IPS-20b (cell line): Measurements from ENCODE around the gene RAC3.

ENCODE experiments used
- H3K27ac ChIP-seq: one replicate; pipeline ENCODE4 v1.5.1; 2013; ENCODE audit warnings: low read length
- H3K27me3 ChIP-seq: 2 replicates; pipeline ENCODE4 v1.6.1; 2013; ENCODE audit warnings: mild to moderate bottlenecking, low read length, inconsistent platforms; ENCODE audit not compliant: insufficient read depth
- H3K36me3 ChIP-seq: 2 replicates; pipeline ENCODE4 v1.6.1; 2013; ENCODE audit warnings: low read depth, mild to moderate bottlenecking, inconsistent platforms, low read length, moderate library complexity; ENCODE audit not compliant: insufficient read depth
- H3K4me1 ChIP-seq: 2 replicates; pipeline ENCODE4 v1.6.1; 2013; ENCODE audit warnings: mild to moderate bottlenecking, control low read depth, inconsistent platforms, low read length, moderate library complexity; ENCODE audit not compliant: insufficient read depth
- H3K4me3 ChIP-seq: 2 replicates; pipeline ENCODE4 v1.5.1; 2013; ENCODE audit warnings: mild to moderate bottlenecking, low read length, inconsistent platforms
- H3K9ac ChIP-seq: 2 replicates; pipeline ENCODE4 v1.6.1; 2013; ENCODE audit warnings: low read depth, mild to moderate bottlenecking, inconsistent platforms, low read length, moderate library complexity
- H3K9me3 ChIP-seq: 2 replicates; pipeline ENCODE4 v1.6.1; 2013; ENCODE audit warnings: mild to moderate bottlenecking, low read depth, low read length, inconsistent platforms; ENCODE audit not compliant: insufficient read depth

The RAC3 gene

DNA sequence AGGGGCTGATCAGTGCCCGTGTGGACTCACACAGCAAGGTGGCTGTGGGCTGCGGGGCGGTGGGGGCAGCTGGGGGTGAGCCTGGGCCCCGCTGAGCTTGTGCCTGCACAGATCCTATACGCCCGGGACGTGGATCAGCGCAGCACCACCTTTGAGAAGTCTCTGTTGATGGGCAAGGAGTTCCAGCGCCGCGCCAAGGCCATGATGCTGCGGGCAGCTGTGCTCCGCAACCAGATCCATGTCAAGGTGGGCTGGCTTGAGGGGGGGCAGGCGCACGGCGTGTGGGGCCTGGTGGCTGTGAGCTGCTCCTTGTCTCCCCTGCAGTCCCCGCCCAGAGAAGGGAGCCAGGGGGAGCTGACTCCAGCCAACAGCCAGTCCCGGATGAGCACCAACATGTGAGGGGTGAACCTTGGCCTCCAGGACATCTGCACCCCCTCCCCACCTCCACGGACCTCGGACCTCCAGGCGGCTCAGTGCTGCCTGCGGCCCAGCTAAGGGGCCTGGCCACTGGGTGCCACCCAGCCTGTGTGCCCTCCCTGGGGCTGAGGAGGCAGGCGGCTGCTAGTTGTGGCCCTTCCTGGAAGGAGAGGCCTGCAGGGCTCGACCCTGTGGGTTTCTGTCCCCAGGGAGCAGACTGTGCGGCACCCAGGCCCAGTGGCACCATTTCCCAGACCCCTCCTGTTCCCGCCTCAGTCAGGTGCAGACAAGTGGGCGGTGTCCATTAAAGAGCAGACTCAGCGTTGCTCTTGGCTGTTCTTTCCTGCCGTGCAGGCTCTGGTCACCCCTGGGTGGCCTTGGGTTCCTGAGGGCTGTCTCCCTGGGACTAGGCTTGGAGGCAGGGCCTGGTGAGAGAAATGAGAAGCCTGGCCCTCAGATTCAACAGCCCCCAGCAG, 25.5 kb downstream of the RAC3 start:
- Histone ChIP-seq H3K9me3 (no peaks in the 10 kb centered on the region), H3K4me1 (no peaks in the 10 kb centered on the region), H3K27me3 (no peaks in the 10 kb centered on the region), H3K9ac (no peak overlapping the region), H3K36me3 (peaks cover 69% of the 10 kb centered on the region), H3K4me3 (no peak overlapping the region), H3K27ac (no peak overlapping the region)

DNA sequence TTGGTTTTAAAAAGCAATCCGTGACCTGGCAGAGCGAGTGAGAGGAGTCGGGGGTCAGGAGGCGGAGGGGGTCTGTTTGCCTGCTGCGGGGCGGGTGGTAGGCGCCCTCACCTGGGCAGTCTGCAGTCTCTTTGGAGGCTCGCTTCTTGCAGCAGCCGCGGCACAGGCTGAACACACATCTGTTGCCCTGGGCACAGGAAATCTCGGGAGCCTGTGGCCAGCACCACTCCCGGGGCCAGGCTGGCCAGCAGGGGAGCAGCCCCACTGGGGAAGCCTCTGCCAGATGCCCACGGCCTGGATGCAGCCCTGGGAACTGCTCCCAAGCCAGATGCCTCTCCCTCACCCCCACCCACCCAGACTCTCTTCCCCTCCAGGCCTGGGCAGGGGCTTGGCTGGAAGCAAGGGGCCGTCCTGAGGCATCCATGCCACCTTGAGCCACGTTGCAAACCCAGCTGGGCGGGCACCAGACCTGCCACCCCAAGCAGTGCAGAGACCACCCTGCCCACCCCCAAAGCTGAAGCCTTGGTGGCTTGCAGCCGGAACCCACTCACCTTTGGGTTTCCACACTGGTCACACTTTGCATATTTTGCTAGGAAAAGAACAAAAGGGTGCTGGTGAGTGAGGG, 26.9 kb downstream of the RAC3 start:
- Histone ChIP-seq H3K9ac (no peak overlapping the region), H3K27me3 (no peaks in the 10 kb centered on the region), H3K27ac (no peak overlapping the region), H3K4me1 (no peaks in the 10 kb centered on the region), H3K36me3 (peaks cover 79% of the 10 kb centered on the region), H3K9me3 (no peaks in the 10 kb centered on the region), H3K4me3 (no peak overlapping the region)

DNA sequence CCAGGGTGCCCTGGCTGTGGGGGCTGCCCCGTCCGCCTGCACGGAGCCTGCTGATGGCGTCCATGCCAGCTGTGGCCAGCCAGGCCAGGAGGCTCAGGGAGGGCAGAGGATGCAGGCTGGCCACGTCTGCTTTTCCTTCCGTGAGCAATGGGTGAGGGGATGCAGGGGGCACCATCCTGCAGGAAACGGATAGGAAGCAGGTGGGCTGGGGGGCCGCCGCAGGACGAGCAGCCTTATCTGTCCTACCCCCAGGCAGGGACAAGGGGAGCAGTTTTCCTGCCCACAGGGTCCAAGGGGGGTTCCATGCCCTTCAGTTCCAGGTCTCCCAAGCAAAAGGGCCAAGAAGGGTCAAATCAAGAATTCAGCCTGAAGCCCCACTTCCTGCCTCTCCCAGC, 27.4 kb downstream of the RAC3 start:
- Histone ChIP-seq H3K36me3 (peaks cover 79% of the 10 kb centered on the region), H3K9ac (no peak overlapping the region)

DNA sequence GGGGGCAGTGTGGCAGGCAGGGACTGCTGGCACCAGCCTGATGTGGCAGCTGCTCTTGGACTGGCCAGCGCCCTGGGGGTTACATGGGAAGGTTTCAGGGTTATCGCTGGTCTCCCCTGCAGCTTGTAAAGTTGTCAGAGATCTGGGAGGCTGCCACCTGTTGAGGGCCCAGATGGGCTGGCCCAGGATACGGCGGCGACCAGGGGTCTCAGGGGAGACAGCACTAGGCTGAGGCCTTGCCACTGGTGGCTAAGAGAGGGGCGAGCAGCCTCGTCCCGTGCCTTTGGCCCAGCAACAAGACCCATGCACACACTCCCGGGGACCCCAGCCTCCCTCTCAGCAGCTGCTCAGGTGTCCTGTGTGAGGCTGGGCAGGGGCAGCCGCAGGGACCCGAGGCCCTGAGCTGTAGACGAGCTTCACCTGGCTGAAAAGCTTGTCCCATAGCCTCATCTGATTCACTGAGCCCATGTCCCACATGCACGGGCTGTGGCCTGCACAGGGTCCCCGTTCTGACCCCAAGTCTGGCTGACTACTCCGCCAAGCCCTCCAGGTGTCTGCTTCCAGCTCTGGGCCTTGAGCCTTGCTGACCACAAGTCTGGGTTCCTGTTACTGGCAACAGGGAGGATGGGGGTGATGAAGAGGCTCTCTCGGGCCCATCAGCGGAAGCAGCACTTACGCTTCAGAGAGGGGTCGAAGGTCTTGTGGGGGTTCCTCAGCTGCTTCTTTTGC, 28.0 kb downstream of the RAC3 start:
- no peak overlapping the region for H3K27ac ChIP-seq
- H3K27me3 ChIP-seq: no peaks in the 10 kb centered on the region
- no peaks in the 10 kb centered on the region for H3K9me3 ChIP-seq
- no peaks in the 10 kb centered on the region for H3K4me1 ChIP-seq
- H3K4me3 ChIP-seq: no peak overlapping the region
- H3K9ac ChIP-seq: no peak overlapping the region
- H3K36me3 ChIP-seq: peaks cover 75% of the 10 kb centered on the region

More for the DNA sequence above, 27.4 kb downstream of the RAC3 start:
- Histone ChIP-seq H3K9me3 (no peaks in the 10 kb centered on the region), H3K27ac (no peak overlapping the region), H3K4me3 (no peak overlapping the region), H3K27me3 (no peaks in the 10 kb centered on the region), H3K4me1 (no peaks in the 10 kb centered on the region)

DNA sequence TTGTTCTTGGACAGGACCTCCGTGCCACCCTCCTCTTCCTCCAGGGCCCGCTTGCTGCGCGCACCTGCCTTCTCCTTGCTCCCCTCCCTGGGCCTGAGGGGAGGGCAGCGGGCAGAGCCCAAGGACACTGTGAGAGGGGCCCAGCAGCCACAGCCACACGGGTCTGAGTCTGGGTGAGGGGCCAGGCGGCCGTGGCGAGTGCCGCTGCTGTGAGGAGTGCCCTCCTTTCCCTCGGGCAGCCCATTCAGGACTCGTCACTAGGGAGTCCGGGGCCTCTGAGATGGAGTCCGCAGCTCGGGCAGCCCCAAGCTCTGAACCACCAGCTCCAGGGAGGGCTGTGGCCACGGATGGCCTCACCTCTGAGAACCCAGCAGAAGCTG, 28.5 kb downstream of the RAC3 start:
- Histone ChIP-seq H3K27ac (no peak overlapping the region), H3K4me1 (no peaks in the 10 kb centered on the region), H3K4me3 (no peak overlapping the region), H3K27me3 (no peaks in the 10 kb centered on the region), H3K9ac (no peak overlapping the region), H3K36me3 (peaks cover 70% of the 10 kb centered on the region), H3K9me3 (no peaks in the 10 kb centered on the region)

DNA sequence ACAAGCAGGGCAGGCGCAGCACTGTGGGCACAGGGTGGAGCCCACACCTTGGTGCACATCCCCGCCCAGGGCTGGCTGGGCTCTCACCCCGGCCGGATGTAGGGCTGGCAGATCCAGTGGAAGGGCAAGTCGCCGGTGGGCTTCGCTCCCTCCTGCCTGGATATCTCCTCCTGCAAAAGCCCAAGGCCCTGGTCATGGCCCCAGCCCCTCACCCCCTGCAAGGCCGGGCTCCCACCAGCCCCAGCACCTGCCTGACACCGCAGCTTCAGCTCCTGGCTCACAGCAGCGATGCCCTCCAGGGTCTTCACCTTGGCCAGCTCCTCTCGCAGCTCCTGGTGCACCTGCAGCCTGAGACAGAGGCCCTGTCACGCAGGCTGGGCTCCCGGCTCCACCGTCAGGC, 29.1 kb downstream of the RAC3 start:
- Histone ChIP-seq H3K27me3 (no peaks in the 10 kb centered on the region), H3K4me1 (no peaks in the 10 kb centered on the region), H3K9me3 (no peaks in the 10 kb centered on the region), H3K36me3 (peaks cover 65% of the 10 kb centered on the region), H3K27ac (no peak overlapping the region), H3K9ac (no peak overlapping the region), H3K4me3 (no peak overlapping the region)

DNA sequence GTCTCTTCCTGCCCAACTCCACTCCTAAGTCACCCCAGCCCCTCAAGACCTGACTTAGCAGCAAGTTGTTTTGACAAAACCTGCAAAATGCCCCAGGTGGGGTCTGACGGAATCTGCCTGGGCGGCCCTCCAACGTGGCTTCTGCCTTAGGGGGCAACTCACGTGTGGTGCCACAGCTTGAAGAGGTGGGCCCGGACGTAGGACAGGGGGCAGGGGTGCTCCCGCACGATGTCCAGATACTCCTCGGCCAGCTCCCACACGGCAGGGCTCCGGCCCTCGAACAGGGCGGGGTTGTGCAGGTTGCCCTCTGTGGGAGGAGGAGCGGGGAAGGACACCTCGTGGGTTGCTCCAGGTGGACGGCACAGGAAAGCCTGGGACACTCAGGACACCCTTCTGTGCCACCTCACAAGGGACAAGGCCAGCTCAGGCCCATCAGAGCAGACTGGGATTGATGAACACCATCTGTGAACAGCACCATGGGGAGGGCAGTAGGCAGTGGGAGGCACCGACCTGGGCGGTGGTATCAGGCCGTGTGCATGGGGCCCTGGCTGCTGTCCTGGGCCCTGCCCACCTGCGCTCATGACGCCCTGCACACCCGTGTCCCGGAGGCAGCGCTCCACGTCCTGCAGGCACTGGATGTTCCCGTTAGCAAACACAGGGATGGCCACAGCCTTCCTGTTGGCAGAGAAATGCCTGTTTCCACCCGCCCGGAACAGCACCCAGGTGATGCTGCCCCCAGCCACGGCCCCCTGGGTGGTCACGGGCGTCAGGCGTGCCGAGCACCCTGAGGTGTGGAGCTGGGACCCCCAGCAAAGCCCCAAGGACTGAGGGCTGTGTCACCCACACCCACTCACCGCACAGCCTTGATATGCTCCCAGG, 29.8 kb downstream of the RAC3 start:
- Histone ChIP-seq H3K4me1 (peaks cover 3% of the 10 kb centered on the region; the same call in 1 of the 2 replicates), H3K4me3 (no peak overlapping the region), H3K27me3 (no peaks in the 10 kb centered on the region), H3K36me3 (peaks cover 59% of the 10 kb centered on the region), H3K9ac (no peak overlapping the region), H3K27ac (no peak overlapping the region), H3K9me3 (no peaks in the 10 kb centered on the region)

DNA sequence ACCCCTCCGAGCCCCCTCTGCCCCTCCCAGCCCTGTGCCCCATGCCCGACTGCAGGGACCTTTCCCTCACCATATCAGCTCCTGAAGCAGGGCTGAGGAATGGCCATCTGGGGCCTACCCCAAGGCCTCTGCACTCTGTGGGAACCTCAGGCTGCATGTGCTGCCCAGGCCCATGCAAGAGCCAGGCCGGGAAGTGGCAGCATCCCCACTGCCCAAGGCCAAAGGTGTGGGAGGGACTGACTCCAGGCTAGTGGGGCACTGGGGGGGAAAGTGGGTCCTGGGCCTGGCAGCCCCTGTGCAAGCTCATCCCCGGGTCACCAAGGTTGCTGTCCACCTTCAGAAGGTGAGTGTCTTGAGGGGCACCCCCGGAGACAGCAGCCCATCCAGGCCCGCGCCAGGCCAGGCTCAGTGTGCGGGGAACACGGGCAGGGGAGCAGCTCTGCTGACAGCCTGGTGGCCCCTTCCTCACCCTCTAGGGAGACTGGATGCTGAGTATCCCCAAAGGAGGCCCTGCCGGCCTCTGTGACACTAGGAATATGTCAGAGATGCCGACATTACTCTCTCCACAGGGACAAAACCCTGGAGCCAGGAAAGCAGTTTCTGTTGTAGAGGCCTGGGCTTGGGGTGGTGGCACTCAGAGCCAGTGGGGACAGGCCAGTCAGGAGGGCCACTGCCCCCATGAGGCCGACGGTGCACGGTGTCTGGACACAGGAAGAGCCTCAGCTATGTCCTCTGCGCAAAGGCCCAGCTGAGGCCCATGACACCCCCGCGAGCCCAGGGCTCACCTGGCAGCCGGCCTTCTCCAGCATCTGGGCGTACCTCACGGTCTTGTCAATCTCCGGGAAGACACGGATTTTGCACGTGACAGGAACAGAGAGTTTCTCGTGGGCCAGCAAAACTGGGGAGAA, 30.9 kb downstream of the RAC3 start:
- Histone ChIP-seq H3K9ac (no peak overlapping the region), H3K27me3 (no peaks in the 10 kb centered on the region), H3K27ac (no peak overlapping the region), H3K4me3 (no peak overlapping the region), H3K36me3 (peaks cover 48% of the 10 kb centered on the region), H3K4me1 (peaks cover 4% of the 10 kb centered on the region; the same call in 1 of the 2 replicates), H3K9me3 (no peaks in the 10 kb centered on the region)

DNA sequence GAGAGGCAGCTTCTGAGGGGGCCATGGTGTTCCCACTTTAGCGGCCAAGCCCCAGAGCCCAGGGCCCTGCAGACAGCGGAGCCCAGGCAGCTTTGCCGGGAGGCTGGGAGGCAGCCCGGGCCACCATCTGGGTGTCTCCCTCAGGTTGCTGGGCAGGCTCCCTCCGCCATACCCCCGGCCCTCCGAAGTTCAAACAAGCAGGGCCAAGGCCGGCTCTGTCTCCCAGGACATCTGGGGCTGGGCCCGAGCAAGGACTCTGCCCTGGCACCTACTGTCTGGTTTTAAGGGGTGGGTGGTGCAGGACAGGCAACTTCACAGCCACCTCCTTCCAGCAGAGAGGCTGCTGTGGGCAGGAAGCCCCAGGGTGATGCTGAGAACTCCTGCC, 31.5 kb downstream of the RAC3 start:
- H3K36me3 ChIP-seq: peaks cover 42% of the 10 kb centered on the region
- H3K9ac ChIP-seq: no peak overlapping the region
- peaks cover 4% of the 10 kb centered on the region; the same call in 1 of the 2 replicates for H3K4me1 ChIP-seq
- H3K27me3 ChIP-seq: no peaks in the 10 kb centered on the region
- no peak overlapping the region for H3K27ac ChIP-seq
- no peak overlapping the region for H3K4me3 ChIP-seq
- no peaks in the 10 kb centered on the region for H3K9me3 ChIP-seq

DNA sequence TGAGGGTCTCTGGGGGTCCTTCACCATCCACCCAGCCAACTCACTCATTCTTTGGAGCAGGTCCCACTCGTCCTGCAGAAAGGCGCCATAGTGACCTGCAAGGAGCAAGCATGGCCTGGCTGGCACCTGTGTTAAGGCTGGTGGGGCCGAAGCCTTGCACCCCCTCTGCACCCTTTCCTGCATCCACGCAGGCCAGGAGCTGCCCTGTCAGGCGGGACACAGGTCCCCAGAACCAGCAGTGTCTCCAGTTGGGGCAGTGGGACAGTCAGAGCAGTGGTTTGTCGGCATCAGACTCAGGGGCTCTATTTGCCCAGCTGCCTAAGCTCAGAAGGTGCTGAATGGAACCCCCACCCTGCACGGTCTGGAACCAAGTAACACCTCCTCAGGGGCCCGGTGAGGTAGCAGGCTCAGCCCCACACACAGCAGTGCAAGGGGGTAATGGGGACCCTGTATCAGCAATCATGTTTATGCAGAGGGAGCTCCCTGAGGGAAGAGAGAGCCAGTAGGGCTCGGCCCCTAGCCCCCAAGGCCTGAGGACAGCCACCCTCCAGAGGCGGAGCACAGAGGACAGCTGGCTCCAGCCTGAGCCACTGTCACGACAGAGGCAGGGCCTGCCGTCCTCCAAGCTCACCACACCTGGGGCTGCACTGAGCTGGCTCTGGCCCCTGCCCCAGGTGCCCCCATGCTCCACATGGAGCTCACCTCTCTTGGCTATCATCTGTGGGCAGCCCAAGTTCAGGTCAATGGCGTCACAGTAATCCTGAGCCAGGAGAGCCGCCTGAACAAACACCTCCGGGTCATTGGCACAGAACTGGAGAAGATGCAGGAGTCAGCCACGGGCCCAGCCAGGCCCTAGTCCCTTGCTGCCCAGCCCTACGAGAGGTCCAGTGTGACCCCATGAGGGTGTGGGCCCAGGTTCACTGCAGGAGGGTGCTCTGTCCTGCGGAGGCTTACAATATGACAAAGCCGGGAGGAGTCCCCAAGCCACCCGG, 32.2 kb downstream of the RAC3 start:
- Histone ChIP-seq H3K27ac (no peak overlapping the region), H3K9ac (no peak overlapping the region), H3K4me3 (peak overlapping the region; percentile 76; the same call in 1 of the 2 replicates), H3K4me1 (peaks cover 4% of the 10 kb centered on the region; the same call in 1 of the 2 replicates), H3K36me3 (peaks cover 34% of the 10 kb centered on the region), H3K9me3 (no peaks in the 10 kb centered on the region), H3K27me3 (no peaks in the 10 kb centered on the region)
